Fibroblast of pulmonary artery (primary cell): Measurements from ENCODE around the gene PSMA1.
"Not testable (repeated sequence)": the region's sequence is repeated elsewhere in the genome, so short reads cannot be mapped to it uniquely, and the experiment has no call there.

Source experiments
- DNase-seq: peaks from one replicate; pipeline ENCODE4 v3.0.0-alpha.2; 2010; ENCODE audit warnings: low read depth
- H3K4me3 ChIP-seq: replicated peaks from 2 replicates; pipeline ENCODE4 v1.5.1; 2011; ENCODE audit warnings: low read depth, mild to moderate bottlenecking, control low read depth, low read length, moderate library complexity
- TF ChIP-seq, protein P1 (sequence below): IDR thresholded peaks from 2 replicates; pipeline ENCODE4 v1.5.1; 2011; ENCODE audit warnings: mild to moderate bottlenecking, control low read depth, low read length, inconsistent platforms; ENCODE audit errors: missing control alignments

The PSMA1 gene

GRCh38 chr11:14537134-14537599 is 17.0 kb upstream of the PSMA1 start:
- no peak overlapping the region for H3K4me3 ChIP-seq
- peak; percentile 62 for DNase-seq
- TF ChIP-seq, protein P1, sequence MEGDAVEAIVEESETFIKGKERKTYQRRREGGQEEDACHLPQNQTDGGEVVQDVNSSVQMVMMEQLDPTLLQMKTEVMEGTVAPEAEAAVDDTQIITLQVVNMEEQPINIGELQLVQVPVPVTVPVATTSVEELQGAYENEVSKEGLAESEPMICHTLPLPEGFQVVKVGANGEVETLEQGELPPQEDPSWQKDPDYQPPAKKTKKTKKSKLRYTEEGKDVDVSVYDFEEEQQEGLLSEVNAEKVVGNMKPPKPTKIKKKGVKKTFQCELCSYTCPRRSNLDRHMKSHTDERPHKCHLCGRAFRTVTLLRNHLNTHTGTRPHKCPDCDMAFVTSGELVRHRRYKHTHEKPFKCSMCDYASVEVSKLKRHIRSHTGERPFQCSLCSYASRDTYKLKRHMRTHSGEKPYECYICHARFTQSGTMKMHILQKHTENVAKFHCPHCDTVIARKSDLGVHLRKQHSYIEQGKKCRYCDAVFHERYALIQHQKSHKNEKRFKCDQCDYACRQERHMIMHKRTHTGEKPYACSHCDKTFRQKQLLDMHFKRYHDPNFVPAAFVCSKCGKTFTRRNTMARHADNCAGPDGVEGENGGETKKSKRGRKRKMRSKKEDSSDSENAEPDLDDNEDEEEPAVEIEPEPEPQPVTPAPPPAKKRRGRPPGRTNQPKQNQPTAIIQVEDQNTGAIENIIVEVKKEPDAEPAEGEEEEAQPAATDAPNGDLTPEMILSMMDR = peak; percentile 87

DNA sequence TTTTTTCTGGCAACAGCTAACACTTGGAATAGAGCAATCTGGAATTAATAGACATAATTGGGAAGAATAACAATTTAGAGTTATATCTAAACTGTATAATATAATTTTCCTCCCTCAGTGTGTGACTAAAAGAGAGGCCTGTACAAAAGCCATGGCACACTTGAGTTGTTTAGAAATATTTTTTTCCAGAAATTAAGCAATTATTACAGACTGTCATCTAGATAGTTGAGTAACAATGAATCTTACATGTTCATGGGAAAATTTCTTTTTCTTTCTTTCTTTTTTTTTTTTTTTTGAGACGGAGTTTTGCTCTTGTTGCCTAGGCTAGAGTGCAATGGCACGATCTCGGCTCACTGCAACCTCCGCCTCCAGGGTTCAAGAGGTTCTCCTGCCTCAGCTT is 15.0 kb upstream of the PSMA1 start:
- H3K4me3 ChIP-seq, DNase-seq: not testable (repeated sequence)

- DNase-seq = no peak
- TF ChIP-seq, protein P1 = no peak
Observed at GRCh38 chr11:14529951-14530350, 9.8 kb upstream of the PSMA1 start.

GRCh38 chr11:14529321-14529720 is 9.1 kb upstream of the PSMA1 start:
- no peak overlapping the region for H3K4me3 ChIP-seq
- no peak for DNase-seq
- TF ChIP-seq, protein P1 = no peak

More at GRCh38 chr11:14529951-14530350, 9.8 kb upstream of the PSMA1 start:
- H3K4me3 ChIP-seq = no peak overlapping the region

DNA sequence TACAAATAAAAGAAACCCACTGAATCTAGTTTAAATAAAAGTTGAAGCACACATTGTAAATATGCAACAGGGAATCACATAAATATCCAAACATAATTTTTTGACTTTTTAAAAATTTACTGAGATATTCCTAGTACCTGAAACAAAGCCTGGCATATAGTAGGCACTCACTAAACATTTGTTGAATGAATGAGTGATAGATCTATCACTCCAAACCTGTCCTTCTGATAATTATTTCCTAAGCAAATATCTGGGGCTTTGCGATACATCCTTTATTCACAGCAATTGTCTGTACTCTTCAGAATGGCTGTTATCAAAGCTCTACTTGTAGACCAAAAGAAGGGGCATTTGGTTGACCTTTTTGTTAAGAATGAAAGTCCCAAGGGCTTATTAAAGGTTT is 2.6 kb upstream of the PSMA1 start:
- TF ChIP-seq, protein P1 = no peak
- DNase-seq = no peak
- no peak overlapping the region for H3K4me3 ChIP-seq

DNA sequence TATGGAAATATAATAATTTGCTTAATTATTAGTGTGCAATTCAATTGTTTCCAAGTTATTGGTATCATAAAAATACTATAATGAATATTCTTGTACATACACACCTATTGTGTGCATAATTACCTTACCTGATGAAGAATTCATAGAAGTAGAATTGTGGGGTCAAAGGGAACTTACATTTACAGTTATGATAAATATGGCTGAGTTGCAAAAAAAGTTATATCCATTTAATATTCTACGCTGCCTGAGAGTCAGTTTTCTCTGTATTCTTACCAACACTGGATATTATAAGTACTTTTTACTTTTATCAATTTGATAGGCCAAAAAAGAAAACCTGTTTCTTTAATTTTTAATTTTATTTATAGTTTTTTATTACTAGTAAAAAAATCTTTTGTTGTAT is 2.1 kb upstream of the PSMA1 start:
- no peak for DNase-seq
- H3K4me3 ChIP-seq = no peak overlapping the region
- TF ChIP-seq, protein P1 = no peak

DNA sequence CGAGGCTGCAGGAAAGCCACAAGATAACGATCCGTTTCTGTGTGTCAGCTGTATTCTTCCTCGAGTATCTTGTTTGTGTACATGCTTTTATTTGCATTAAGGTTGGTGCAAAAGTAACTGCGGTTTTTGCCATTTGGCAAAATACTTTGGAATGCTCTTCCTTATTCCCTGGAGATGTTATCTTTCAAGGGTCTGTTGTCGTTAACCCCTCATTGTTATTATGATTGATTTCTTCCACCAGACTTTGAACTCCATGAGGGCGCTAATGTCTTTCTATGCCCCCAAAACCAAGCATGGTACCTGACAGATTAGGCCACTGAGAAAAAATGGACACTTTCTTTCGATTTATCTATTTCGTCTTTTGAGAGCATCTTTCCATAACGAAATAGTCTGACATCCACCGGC is 563 bp upstream of the PSMA1 start:
- TF ChIP-seq, protein P1 = no peak
- H3K4me3 ChIP-seq = peak overlapping the region; percentile 99

More for the DNA sequence above, 563 bp upstream of the PSMA1 start:
- DNase-seq = no peak
